Gastroesophageal sphincter (tissue), 2 donors: Measurements from ENCODE around the gene NIF3L1.

Source experiments
- EP300 ChIP-seq: sonication (generic); formaldehyde crosslinking; IDR thresholded peaks from one replicate; pipeline ENCODE4 v1.6.1; 2017; ENCODE audit warnings: antibody characterized with exemption, mild to moderate bottlenecking
- POLR2A ChIP-seq, 2 donors: fragments of 450-650 bp; IDR thresholded peaks; one replicate each; pipeline ENCODE4 v1.6.1; 2017; ENCODE audit warnings: antibody characterized with exemption in 2 of 2, mild to moderate bottlenecking in 2 of 2, moderate library complexity in 1 of 2

DNA sequence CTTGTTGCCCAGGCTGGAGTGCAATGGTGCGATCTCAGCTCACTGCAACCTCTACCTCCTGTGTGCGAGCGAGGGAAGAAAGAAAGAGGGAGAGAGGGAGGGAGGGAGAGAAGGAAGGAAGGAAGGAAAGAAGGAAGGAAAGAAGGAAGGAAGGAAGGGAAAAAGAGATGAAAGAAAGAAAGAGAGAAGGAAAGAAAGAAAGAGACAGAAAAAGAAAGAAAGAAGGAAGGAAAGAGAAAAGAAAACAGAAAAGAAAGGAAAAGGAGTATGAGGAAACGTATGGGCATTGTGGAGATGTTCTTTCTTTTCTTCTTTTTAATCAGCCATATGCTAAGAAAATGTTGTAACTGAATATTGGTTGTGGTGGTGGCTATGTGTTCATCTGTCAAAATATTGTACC lies 41.2 kb upstream of the NIF3L1 start:
- TF ChIP-seq POLR2A (IDR thresholded peaks at IDR 0.05) (no peak), EP300 (no peak)
